B cell (primary cell): Measurements from ENCODE around the gene SKIC2. TPM values are rescaled to one million over a fixed set of nuclear protein-coding genes. Genes with fewer than 3 reads are reported as not detected.

Source experiments
- ATAC-seq: fragments of 200-7000 bp; cut with Tn5 transposase; one replicate; pipeline ENCODE4 v1.10.0; 2021; ENCODE audit warnings: low read depth, mild to moderate bottlenecking, moderate number of reproducible peaks, moderate library complexity
- CTCF ChIA-PET: fragments of 350-600 bp; sonication (Branson Sonifier 250); formaldehyde crosslinking; loops from one replicate; lab custom pipeline; 2021; ENCODE audit warnings: antibody characterized with exemption, inconsistent platforms; lab: Charles Lee
- POLR2A ChIA-PET: fragments of 350-600 bp; sonication (Branson Sonifier 250); formaldehyde crosslinking; loops from one replicate; lab custom pipeline; 2021; ENCODE audit warnings: antibody characterized with exemption; lab: Charles Lee
- DNase-seq: peaks from one replicate; pipeline ENCODE4 v3.0.0; 2013
- H2AFZ ChIP-seq: 2 replicates; pipeline ENCODE4 v1.6.1; 2012; ENCODE audit warnings: mild to moderate bottlenecking, low read depth, low read length; ENCODE audit not compliant: insufficient read depth, poor library complexity, severe bottlenecking
- H3K27ac ChIP-seq, 2 donors: 1 replicate in 1 of 2; 2 replicates in 1 of 2; pipeline ENCODE4 v1.5.1; 2012 to 2013; ENCODE audit warnings: low read length in 2 of 2, mild to moderate bottlenecking in 2 of 2, moderate library complexity in 1 of 2
- H3K27me3 ChIP-seq, 4 experiments: fragments of 200-600 bp in 1 of 4; sonication (generic) in 1 of 4; replicated peaks in 1 of 4; 1 replicate in 2 of 4; 2 replicates in 2 of 4; pipeline versions ENCODE4 v1.6.1 to v1.7.0; 2013 to 2016; ENCODE audit warnings: low read length in 3 of 4, mild to moderate bottlenecking in 2 of 4, mixed read lengths in 1 of 4, moderate library complexity in 1 of 4; ENCODE audit not compliant: insufficient read depth in 4 of 4, control insufficient read depth in 3 of 4; ENCODE audit errors: control extremely low read depth in 1 of 4
- H3K36me3 ChIP-seq, 2 experiments: replicated peaks in 1 of 2; 1 replicate in 1 of 2; 2 replicates in 1 of 2; pipeline versions ENCODE4 v1.6.1 to v1.7.1; 2013; ENCODE audit warnings: low read length in 1 of 2; ENCODE audit not compliant: insufficient read depth in 2 of 2, control insufficient read depth in 1 of 2; ENCODE audit errors: control extremely low read depth in 1 of 2, extremely low read depth in 1 of 2
- H3K4me1 ChIP-seq, 2 donors: fragments of 200-600 bp in 1 of 2; sonication (generic) in 1 of 2; 1 replicate in 1 of 2; 2 replicates in 1 of 2; pipeline versions ENCODE4 v1.5.1 to v1.6.1; 2013 to 2017; ENCODE audit warnings: low read length in 2 of 2; ENCODE audit not compliant: control insufficient read depth in 2 of 2, insufficient read depth in 2 of 2
- H3K4me2 ChIP-seq: replicated peaks from 2 replicates; pipeline ENCODE3; 2012; ENCODE audit warnings: mild to moderate bottlenecking, low read depth, low read length; ENCODE audit not compliant: poor library complexity, severe bottlenecking
- H3K4me3 ChIP-seq, 5 experiments: fragments of 200-600 bp in 1 of 5; sonication (generic) in 1 of 5; 1 replicate in 3 of 5; 2 replicates in 2 of 5; pipeline versions ENCODE4 v1.5.1 to v1.7.0; 2011 to 2016; ENCODE audit warnings: low read length in 4 of 5, mild to moderate bottlenecking in 4 of 5, low read depth in 2 of 5, control low read depth in 1 of 5, moderate library complexity in 1 of 5; ENCODE audit not compliant: insufficient read depth in 1 of 5; ENCODE audit errors: control extremely low read depth in 1 of 5, extremely low read depth in 1 of 5
- H3K79me2 ChIP-seq: fragments of 200-600 bp; sonication (generic); one replicate; pipeline ENCODE4 v1.6.0; 2016; ENCODE audit warnings: low read length; ENCODE audit not compliant: control insufficient read depth, insufficient read depth
- H3K9ac ChIP-seq: fragments of 200-600 bp; sonication (generic); 2 replicates; pipeline ENCODE4 v1.6.1; 2017; ENCODE audit warnings: mild to moderate bottlenecking, low read length, moderate library complexity
- H3K9me3 ChIP-seq, 3 donors: one replicate each; pipeline versions ENCODE4 v1.6.1 to v1.7.1; 2013; ENCODE audit warnings: low read length in 2 of 3; ENCODE audit not compliant: control insufficient read depth in 2 of 3, insufficient read depth in 1 of 3; ENCODE audit errors: control extremely low read depth in 1 of 3
- H4K20me1 ChIP-seq: 2 replicates; pipeline ENCODE4 v1.6.0; 2012; ENCODE audit warnings: mild to moderate bottlenecking, low read length; ENCODE audit not compliant: insufficient read depth, control insufficient read depth, poor library complexity, severe bottlenecking
- H3K27ac Mint-ChIP-seq: one replicate; pipeline ENCODE4 v1.8.0; 2021; ENCODE audit warnings: mixed read lengths
- H3K27me3 Mint-ChIP-seq: one replicate; pipeline ENCODE4 v1.8.0; 2021; ENCODE audit warnings: mixed read lengths
- H3K4me1 Mint-ChIP-seq: one replicate; pipeline ENCODE4 v1.8.0; 2021; ENCODE audit warnings: mixed read lengths
- H3K4me3 Mint-ChIP-seq: one replicate; pipeline ENCODE4 v1.8.0; 2021; ENCODE audit warnings: mixed read lengths
- H3K9me3 Mint-ChIP-seq: one replicate; pipeline ENCODE4 v1.8.0; 2022; ENCODE audit warnings: mixed read lengths; ENCODE audit not compliant: insufficient read depth
- EZH2 ChIP-seq: IDR thresholded peaks from 2 replicates; pipeline ENCODE4 v1.6.1; 2012; ENCODE audit warnings: borderline replicate concordance, low read depth, mild to moderate bottlenecking, moderate library complexity, low read length; ENCODE audit not compliant: insufficient read depth, poor library complexity, severe bottlenecking
- WGBS: methylation state at CpG from one replicate; pipeline ENCODE4 v1.1.5; 2013; ENCODE audit warnings: missing lambda C conversion rate; ENCODE audit not compliant: insufficient coverage; 5-methylcytosine and 5-hydroxymethylcytosine counted together
- intact Hi-C: fragments of 100-400 bp; cut with micrococcal nuclease; formaldehyde crosslinking; loops from one replicate; pipeline ENCODE4 v1.10.0; 2022
- polyA plus RNA-seq: library from polyadenylated mRNA; depleted of rRNA; stranded (reverse); fragments of >200 nt; gene quantifications from 2 replicates; pipeline ENCODE4 v1.2.3, GENCODE V29; 2012
- total RNA-seq, 2 donors: library from RNA; stranded (reverse); fragments of 120-200 nt in 1 of 2; gene quantifications; 1 replicate in 1 of 2; 2 replicates in 1 of 2; pipeline versions ENCODE4 v1.2.3 to v1.2.4, GENCODE V29; 2013 to 2022
- TF ChIP-seq, protein P1 (sequence below): fragments of 200-600 bp; IDR thresholded peaks from one replicate; pipeline ENCODE4 v1.8.0; 2022; ENCODE audit warnings: antibody characterized with exemption, mild to moderate bottlenecking

Gene SKIC2
- total and polyA plus RNA-seq, 2 donors (not counting 1 experiment from before 2014, with no cell fraction given), result 93.1 to 119 TPM

GRCh38 chr6:31935823-31936222, 23.2 kb upstream of the SKIC2 start:
- intact Hi-C loops, result no loop called here
- DNase-seq (no peak), ATAC-seq (no peak)
- H2AFZ ChIP-seq, result no peak overlapping the region
- H4K20me1 ChIP-seq, result no peaks in the 10 kb centered on the region
- H3K4me1 Mint-ChIP-seq, result no peaks in the 10 kb centered on the region
- no peak overlapping the region for H3K9ac ChIP-seq
- H3K27ac Mint-ChIP-seq, result no peak overlapping the region
- TF ChIP-seq EZH2, result no peak
- TF ChIP-seq, protein P1, sequence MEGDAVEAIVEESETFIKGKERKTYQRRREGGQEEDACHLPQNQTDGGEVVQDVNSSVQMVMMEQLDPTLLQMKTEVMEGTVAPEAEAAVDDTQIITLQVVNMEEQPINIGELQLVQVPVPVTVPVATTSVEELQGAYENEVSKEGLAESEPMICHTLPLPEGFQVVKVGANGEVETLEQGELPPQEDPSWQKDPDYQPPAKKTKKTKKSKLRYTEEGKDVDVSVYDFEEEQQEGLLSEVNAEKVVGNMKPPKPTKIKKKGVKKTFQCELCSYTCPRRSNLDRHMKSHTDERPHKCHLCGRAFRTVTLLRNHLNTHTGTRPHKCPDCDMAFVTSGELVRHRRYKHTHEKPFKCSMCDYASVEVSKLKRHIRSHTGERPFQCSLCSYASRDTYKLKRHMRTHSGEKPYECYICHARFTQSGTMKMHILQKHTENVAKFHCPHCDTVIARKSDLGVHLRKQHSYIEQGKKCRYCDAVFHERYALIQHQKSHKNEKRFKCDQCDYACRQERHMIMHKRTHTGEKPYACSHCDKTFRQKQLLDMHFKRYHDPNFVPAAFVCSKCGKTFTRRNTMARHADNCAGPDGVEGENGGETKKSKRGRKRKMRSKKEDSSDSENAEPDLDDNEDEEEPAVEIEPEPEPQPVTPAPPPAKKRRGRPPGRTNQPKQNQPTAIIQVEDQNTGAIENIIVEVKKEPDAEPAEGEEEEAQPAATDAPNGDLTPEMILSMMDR, result no peak
- no peak overlapping the region for H3K4me3 Mint-ChIP-seq
- no peaks in the 10 kb centered on the region for H3K36me3 ChIP-seq
- H3K4me3 ChIP-seq, result no peak overlapping the region
- H3K9me3 Mint-ChIP-seq, result no peaks in the 10 kb centered on the region
- no peaks in the 10 kb centered on the region for H3K9me3 ChIP-seq
- H3K4me2 ChIP-seq, result no peak overlapping the region
- peaks cover 2% of the 10 kb centered on the region for H3K27me3 Mint-ChIP-seq
- ChIA-PET CTCF (no interaction called here), POLR2A (no interaction called here)
- 86% methylated on average over 4 of the region's 9 CpGs for WGBS
- no peak overlapping the region for H3K27ac ChIP-seq
- H3K27me3 ChIP-seq, result no peaks in the 10 kb centered on the region
- no peaks in the 10 kb centered on the region for H3K4me1 ChIP-seq
- H3K79me2 ChIP-seq, result no peaks in the 10 kb centered on the region

- Mint-ChIP-seq H3K4me1 (no peaks in the 10 kb centered on the region), H3K27me3 (peaks cover 13% of the 10 kb centered on the region), H3K27ac (no peak overlapping the region), H3K9me3 (no peaks in the 10 kb centered on the region), H3K4me3 (no peak overlapping the region)
- H3K27ac ChIP-seq, result no peak overlapping the region
- H3K4me2 ChIP-seq, result no peak overlapping the region
- no peaks in the 10 kb centered on the region for H3K36me3 ChIP-seq
- intact Hi-C loops, result no loop called here
- ChIA-PET CTCF (no interaction called here), POLR2A (no interaction called here)
- peaks cover 0 to 22% (median 5%) of the 10 kb centered on the region in 4 experiments for H3K27me3 ChIP-seq
- no peak for DNase-seq
- no peaks in the 10 kb centered on the region for H4K20me1 ChIP-seq
- TF ChIP-seq, protein P1, result no peak
- no peak for TF ChIP-seq EZH2
- WGBS, result 11% methylated on average over 6 of the region's 6 CpGs
- H2AFZ ChIP-seq, result no peak overlapping the region
- no peaks in the 10 kb centered on the region for H3K4me1 ChIP-seq
- no peaks in the 10 kb centered on the region for H3K79me2 ChIP-seq
- no peak overlapping the region for H3K4me3 ChIP-seq
- H3K9ac ChIP-seq, result no peak overlapping the region
- no peaks in the 10 kb centered on the region for H3K9me3 ChIP-seq
- no peak for ATAC-seq
These were observed 18.7 kb upstream of the SKIC2 start for GRCh38 chr6:31940256-31940664.
